ENCODE results near the gene SPDYC.

The SPDYC gene

DNA sequence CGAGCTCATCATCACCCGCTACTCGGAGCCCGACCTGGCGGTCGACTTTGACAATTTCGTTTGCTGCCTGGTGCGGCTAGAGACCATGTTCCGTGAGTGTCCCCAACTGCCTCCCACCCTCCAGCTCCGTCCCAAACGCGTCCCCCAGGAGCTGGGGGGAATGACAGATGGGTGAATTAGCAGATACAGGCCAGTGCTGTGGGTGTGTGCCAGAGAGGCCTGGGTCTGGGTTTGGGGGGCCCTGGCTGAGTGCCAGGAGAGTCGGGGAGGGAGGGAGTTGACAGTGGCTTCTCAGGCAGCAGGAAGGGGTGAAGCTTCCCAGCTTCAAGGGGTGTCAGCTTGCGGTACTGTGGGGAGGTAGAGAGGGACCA lies 40.3 kb downstream of the SPDYC start:
- no peak overlapping the region for H3K27ac ChIP-seq (ENCODE audit: low read length)
- DNase-seq: no peak
- no peaks in the 10 kb centered on the region for H3K4me1 ChIP-seq (ENCODE audit: low read length)

DNA sequence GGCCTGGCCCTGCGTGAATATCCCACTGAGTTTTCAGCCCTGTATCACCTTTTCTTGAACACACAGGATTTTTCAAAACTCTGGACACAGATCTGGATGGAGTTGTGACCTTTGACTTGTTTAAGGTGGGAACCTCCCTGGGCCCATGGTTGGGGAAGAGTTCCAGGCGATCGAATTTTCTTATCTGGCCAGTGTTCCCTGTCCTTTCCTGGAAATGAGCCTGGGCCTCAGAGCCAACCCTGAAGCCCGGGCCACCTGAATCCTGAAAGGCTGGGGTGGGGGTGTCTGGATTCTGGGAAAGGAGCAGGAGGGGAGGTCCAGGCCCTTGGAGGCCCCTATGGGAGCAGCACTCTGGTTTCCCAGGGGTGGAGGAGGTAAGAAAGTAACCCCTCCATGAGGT lies 40.7 kb downstream of the SPDYC start:
- Histone ChIP-seq H3K9me2 (replicated peaks; ENCODE audit: insufficient read depth, low read length) (no peaks in the 10 kb centered on the region), H3K79me2 (ENCODE audit: low read length) (no peaks in the 10 kb centered on the region), H4K20me1 (ENCODE audit: insufficient read depth, low read length) (no peaks in the 10 kb centered on the region), H2AFZ (ENCODE audit: low read length) (no peak overlapping the region), H3F3A (ENCODE audit: insufficient read depth, low read length) (no peaks in the 10 kb centered on the region), H3K9me3 (replicated peaks; ENCODE audit: insufficient read depth, low read length) (no peaks in the 10 kb centered on the region), H3K27me3 (replicated peaks; ENCODE audit: insufficient read depth, low read length) (no peaks in the 10 kb centered on the region), H3K4me2 (ENCODE audit: low read depth, low read length) (no peak overlapping the region), H3K4me1 (ENCODE audit: low read length) (no peaks in the 10 kb centered on the region), H3K27ac (ENCODE audit: low read length) (no peak overlapping the region), H3K4me3 (ENCODE audit: low read length) (no peak overlapping the region), H3K9ac (ENCODE audit: low read length) (no peak overlapping the region), H3K36me3 (replicated peaks; ENCODE audit: insufficient read depth, low read length) (no peaks in the 10 kb centered on the region)
- DNase-seq: no peak
- TF ChIP-seq, protein P1, sequence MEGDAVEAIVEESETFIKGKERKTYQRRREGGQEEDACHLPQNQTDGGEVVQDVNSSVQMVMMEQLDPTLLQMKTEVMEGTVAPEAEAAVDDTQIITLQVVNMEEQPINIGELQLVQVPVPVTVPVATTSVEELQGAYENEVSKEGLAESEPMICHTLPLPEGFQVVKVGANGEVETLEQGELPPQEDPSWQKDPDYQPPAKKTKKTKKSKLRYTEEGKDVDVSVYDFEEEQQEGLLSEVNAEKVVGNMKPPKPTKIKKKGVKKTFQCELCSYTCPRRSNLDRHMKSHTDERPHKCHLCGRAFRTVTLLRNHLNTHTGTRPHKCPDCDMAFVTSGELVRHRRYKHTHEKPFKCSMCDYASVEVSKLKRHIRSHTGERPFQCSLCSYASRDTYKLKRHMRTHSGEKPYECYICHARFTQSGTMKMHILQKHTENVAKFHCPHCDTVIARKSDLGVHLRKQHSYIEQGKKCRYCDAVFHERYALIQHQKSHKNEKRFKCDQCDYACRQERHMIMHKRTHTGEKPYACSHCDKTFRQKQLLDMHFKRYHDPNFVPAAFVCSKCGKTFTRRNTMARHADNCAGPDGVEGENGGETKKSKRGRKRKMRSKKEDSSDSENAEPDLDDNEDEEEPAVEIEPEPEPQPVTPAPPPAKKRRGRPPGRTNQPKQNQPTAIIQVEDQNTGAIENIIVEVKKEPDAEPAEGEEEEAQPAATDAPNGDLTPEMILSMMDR (IDR thresholded peaks at IDR 0.05; ENCODE audit: low read length): no peak

More for the DNA sequence above, 40.3 kb downstream of the SPDYC start:
- Histone ChIP-seq H3K4me2 (ENCODE audit: low read depth, low read length) (no peak overlapping the region), H4K20me1 (ENCODE audit: insufficient read depth, low read length) (no peaks in the 10 kb centered on the region), H3K36me3 (replicated peaks; ENCODE audit: insufficient read depth, low read length) (no peaks in the 10 kb centered on the region), H3K9ac (ENCODE audit: low read length) (no peak overlapping the region), H3K4me3 (ENCODE audit: low read length) (no peak overlapping the region), H3K79me2 (ENCODE audit: low read length) (no peaks in the 10 kb centered on the region), H2AFZ (ENCODE audit: low read length) (no peak overlapping the region), H3F3A (ENCODE audit: insufficient read depth, low read length) (no peaks in the 10 kb centered on the region), H3K9me3 (replicated peaks; ENCODE audit: insufficient read depth, low read length) (no peaks in the 10 kb centered on the region), H3K27me3 (replicated peaks; ENCODE audit: insufficient read depth, low read length) (no peaks in the 10 kb centered on the region), H3K9me2 (replicated peaks; ENCODE audit: insufficient read depth, low read length) (no peaks in the 10 kb centered on the region)
- no peak for TF ChIP-seq EZH2 (optimal IDR thresholded peaks at IDR 0.05; ENCODE audit: low read depth, low read length)
- TF ChIP-seq, protein P1 (IDR thresholded peaks at IDR 0.05; ENCODE audit: low read length): no peak
- no peak for TF ChIP-seq EZH2phosphoT487 (IDR thresholded peaks at IDR 0.05; ENCODE audit: low read length)

DNA sequence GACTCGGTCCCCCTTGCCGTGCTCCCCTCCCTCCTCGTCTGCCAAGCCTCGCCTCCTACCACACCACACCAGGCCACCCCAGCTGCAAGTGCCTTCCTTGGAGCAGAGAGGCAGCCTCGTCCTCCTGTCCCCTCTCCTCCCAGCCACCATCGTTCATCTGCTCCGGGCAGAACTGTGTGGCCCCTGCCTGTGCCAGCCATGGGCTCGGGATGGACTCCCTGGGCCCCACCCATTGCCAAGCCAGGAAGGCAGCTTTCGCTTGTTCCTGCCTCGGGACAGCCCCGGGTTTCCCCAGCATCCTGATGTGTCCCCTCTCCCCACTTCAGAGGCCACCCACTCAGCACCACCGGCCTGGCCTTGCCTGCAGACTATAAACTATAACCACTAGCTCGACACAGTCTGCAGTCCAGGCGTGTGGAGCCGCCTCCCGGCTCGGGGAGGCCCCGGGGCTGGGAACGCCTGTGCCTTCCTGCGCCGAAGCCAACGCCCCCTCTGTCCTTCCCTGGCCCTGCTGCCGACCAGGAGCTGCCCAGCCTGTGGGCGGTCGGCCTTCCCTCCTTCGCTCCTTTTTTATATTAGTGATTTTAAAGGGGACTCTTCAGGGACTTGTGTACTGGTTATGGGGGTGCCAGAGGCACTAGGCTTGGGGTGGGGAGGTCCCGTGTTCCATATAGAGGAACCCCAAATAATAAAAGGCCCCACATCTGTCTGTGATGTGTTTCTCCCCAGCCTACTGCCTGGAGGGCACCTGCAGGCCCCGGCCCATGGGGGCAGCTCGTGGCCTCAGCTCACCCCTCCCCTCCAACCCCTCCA lies 41.5 kb downstream of the SPDYC start:
- H3K9me2 ChIP-seq (replicated peaks; ENCODE audit: insufficient read depth, low read length): no peaks in the 10 kb centered on the region
- H3K4me1 ChIP-seq (ENCODE audit: low read length): no peaks in the 10 kb centered on the region
- H3K9ac ChIP-seq (ENCODE audit: low read length): no peak overlapping the region
- H3K9me3 ChIP-seq (replicated peaks; ENCODE audit: insufficient read depth, low read length): no peaks in the 10 kb centered on the region
- H3K27ac ChIP-seq (ENCODE audit: low read length): no peak overlapping the region
- no peaks in the 10 kb centered on the region for H4K20me1 ChIP-seq (ENCODE audit: insufficient read depth, low read length)
- H2AFZ ChIP-seq (ENCODE audit: low read length): no peak overlapping the region
- H3K27me3 ChIP-seq (replicated peaks; ENCODE audit: insufficient read depth, low read length): no peaks in the 10 kb centered on the region
- H3K79me2 ChIP-seq (ENCODE audit: low read length): no peaks in the 10 kb centered on the region
- TF ChIP-seq EZH2 (optimal IDR thresholded peaks at IDR 0.05; ENCODE audit: low read depth, low read length) (no peak), EZH2phosphoT487 (IDR thresholded peaks at IDR 0.05; ENCODE audit: low read length) (no peak)
- TF ChIP-seq, protein P1 (IDR thresholded peaks at IDR 0.05; ENCODE audit: low read length): no peak
- H3K4me2 ChIP-seq (ENCODE audit: low read depth, low read length): no peak overlapping the region
- no peaks in the 10 kb centered on the region for H3K36me3 ChIP-seq (replicated peaks; ENCODE audit: insufficient read depth, low read length)
- no peak for DNase-seq
- H3K4me3 ChIP-seq (ENCODE audit: low read length): no peak overlapping the region
- no peaks in the 10 kb centered on the region for H3F3A ChIP-seq (ENCODE audit: insufficient read depth, low read length)

Measured in MM.1S (cell line).